ENCODE data around the gene USP1. TPM values are rescaled to one million over a fixed set of nuclear protein-coding genes. Genes with fewer than 3 reads are reported as not detected.

USP1 gene
- total RNA-seq, 1 experiment from 2014 or later = 64.6 TPM

DNA sequence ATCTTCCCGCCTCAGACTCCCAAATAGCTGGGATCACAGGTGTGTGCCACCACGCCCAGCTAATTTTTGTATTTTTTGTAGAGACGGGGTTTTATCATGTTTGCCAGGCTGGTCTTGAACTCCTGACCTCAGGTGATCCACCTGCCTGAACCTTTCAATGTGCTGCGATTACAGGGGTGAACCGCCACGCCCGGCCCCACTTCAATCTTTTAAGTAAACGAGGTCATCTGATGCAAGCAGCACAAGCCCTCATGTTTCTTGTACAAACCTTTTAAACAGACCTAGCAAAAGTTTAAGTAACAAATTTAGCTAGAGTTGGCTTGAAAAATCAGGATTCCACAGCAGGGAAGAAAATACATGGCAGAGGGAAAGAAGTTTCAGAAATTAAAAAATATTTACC is 21.2 kb upstream of the USP1 start:
- H4K5ac ChIP-seq (ENCODE audit: insufficient read length, low read depth, low read length) = no peak overlapping the region
- no peak overlapping the region for H2AK5ac ChIP-seq (ENCODE audit: insufficient read length, low read length)
- no peak overlapping the region for H3K27ac ChIP-seq (ENCODE audit: insufficient read length, low read depth, low read length)
- no peaks in the 10 kb centered on the region for H4K20me1 ChIP-seq (ENCODE audit: control insufficient read depth, insufficient read depth, insufficient read length)
- no peak overlapping the region for H2AFZ ChIP-seq (ENCODE audit: low read length)
- H3K56ac ChIP-seq (ENCODE audit: insufficient read length, low read depth, low read length) = no peak overlapping the region
- no peaks in the 10 kb centered on the region for H3K9me3 ChIP-seq (ENCODE audit: control insufficient read depth, low read depth, low read length)
- H4K91ac ChIP-seq (ENCODE audit: insufficient read length, low read depth, low read length) = no peak overlapping the region
- no peak overlapping the region for H3K4me2 ChIP-seq (ENCODE audit: insufficient read depth, insufficient read length, low read length)
- DNase-seq = no peak
- no peaks in the 10 kb centered on the region for H3K36me3 Mint-ChIP-seq (ENCODE audit: insufficient read depth in 1 of 3, low read depth in 3 of 3)
- H2BK20ac ChIP-seq (ENCODE audit: low read depth, low read length, poor library complexity, severe bottlenecking) = no peak overlapping the region
- H2BK5ac ChIP-seq (ENCODE audit: insufficient read length, low read length) = no peak overlapping the region
- H4K8ac ChIP-seq (replicated peaks; ENCODE audit: insufficient read length, low read depth, low read length) = no peak overlapping the region
- no peaks in the 10 kb centered on the region; the same call in 1 of the 2 replicates for H3K79me2 ChIP-seq (ENCODE audit: insufficient read depth, low read length)
- H3K14ac ChIP-seq (ENCODE audit: insufficient read depth, low read length) = no peak overlapping the region
- no peaks in the 10 kb centered on the region for H3K27me3 Mint-ChIP-seq (ENCODE audit: low read depth)
- no peak overlapping the region for H3K18ac ChIP-seq (ENCODE audit: insufficient read length, low read depth, low read length)
- no peak overlapping the region for H2BK120ac ChIP-seq (ENCODE audit: low read depth, low read length, poor library complexity, severe bottlenecking)
- peaks cover 0 to 4% of the 10 kb centered on the region in 2 experiments; a peak in 1 of 5 replicates for H3K9me3 Mint-ChIP-seq
- H3K27ac Mint-ChIP-seq = no peak overlapping the region
- no peak overlapping the region for H3K4ac ChIP-seq (ENCODE audit: low read depth, low read length)
- H3K4me1 Mint-ChIP-seq = peaks cover 2 to 4% of the 10 kb centered on the region in 2 experiments; a peak in 2 of 4 replicates
- H3K79me1 ChIP-seq (ENCODE audit: insufficient read depth, low read depth, low read length, poor library complexity, severe bottlenecking) = no peaks in the 10 kb centered on the region
- H3K4me1 ChIP-seq (ENCODE audit: insufficient read depth, low read length) = no peaks in the 10 kb centered on the region
- no peaks in the 10 kb centered on the region for H3K23me2 ChIP-seq (ENCODE audit: insufficient read length, low read depth, low read length, poor library complexity, severe bottlenecking)
- no peak overlapping the region for H2BK12ac ChIP-seq (ENCODE audit: insufficient read length, low read depth, low read length)
- no peak overlapping the region for H3T11ph ChIP-seq (ENCODE audit: low read length)
- no peak overlapping the region for H3K9ac ChIP-seq (ENCODE audit: extremely low read depth, insufficient read length, low read length)
- H3K23ac ChIP-seq (ENCODE audit: insufficient read length, low read depth, low read length) = no peak overlapping the region
- H3K27me3 ChIP-seq (ENCODE audit: insufficient read depth, low read length) = no peaks in the 10 kb centered on the region
- no peak for TF ChIP-seq CTCF (conservative IDR thresholded peaks at IDR 0.05)
- no peak overlapping the region for H2BK15ac ChIP-seq (ENCODE audit: low read depth, low read length)
- no peak overlapping the region for H3K4me3 Mint-ChIP-seq
- no CpG with 5 or more reads among the region's 8 CpGs for WGBS (ENCODE audit: extremely low coverage, insufficient read length, low lambda C conversion rate)

All from H9 (cell line).